ENCODE data around the gene RASGRF2.
"Not testable (repeated sequence)": the region's sequence is repeated elsewhere in the genome, so short reads cannot be mapped to it uniquely, and the experiment has no call there.

Gene RASGRF2

GRCh38 chr5:81023261-81023970, 63.3 kb downstream of the RASGRF2 start:
- DNase-seq = no peak

DNA sequence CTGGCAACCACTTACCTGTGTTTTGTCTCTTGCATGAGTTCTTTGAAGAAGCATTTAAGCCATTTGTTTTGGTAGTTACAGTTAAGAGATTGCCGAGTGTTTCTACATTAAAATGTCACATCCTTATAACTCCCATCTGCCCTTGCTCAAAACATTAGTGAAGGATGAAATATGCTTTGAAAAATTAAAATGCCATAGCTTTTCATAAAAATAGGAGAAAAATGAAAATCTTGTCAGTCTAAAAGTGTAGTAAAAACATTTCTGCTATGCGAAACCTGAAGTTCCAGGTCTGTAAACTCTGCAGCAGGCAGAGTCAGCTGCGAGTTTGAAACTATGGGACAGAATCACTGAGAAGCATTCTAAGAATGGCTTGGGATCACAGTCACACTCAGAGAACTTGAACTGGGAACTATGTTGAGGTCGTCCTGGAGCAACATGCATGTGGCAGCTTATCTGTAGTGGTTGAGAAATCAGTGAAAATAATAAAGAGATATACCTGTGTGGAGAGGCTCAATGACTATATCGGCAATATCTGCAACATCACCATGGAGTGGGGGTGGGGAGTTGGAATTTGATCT, 67.4 kb downstream of the RASGRF2 start:
- no peak for DNase-seq

DNA sequence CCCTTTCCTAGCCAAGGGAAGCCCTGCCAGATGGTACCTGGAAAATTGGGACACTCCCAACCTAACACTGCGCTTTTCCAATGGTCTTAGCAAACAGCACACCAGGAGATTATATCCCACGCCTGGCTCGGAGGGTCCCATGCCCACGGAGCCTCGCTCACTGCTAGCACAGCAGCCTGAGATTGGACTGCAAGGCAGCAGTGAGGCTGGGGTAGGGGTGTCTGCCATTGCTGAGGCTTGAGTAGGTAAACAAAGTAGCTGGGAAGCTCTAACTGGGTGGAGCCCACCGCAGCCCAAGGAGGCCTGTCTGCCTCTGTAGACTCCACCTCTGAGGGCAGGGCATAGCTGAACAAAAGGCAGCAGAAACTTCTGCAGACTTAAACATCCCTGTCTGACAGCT, 68.7 kb downstream of the RASGRF2 start:
- DNase-seq = not testable (repeated sequence)

DNA sequence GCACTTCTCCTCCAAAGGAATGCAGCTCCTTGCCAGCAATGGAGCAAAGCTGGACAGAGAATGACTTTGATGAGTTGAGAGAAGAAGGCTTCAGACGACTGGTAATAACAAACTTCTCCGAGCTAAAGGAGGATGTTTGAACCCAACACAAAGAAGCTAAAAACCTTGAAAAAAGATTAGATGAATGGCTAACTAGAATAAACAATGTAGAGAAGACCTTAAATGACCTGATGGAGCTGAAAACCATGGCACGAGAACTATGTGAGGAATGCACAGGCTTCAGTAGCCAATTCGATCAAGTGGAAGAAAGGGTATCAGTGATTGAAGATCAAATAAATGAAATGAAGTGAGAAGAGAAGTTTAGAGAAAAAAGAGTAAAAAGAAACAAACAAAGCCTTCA, 69.6 kb downstream of the RASGRF2 start:
- DNase-seq = not testable (repeated sequence)

DNA sequence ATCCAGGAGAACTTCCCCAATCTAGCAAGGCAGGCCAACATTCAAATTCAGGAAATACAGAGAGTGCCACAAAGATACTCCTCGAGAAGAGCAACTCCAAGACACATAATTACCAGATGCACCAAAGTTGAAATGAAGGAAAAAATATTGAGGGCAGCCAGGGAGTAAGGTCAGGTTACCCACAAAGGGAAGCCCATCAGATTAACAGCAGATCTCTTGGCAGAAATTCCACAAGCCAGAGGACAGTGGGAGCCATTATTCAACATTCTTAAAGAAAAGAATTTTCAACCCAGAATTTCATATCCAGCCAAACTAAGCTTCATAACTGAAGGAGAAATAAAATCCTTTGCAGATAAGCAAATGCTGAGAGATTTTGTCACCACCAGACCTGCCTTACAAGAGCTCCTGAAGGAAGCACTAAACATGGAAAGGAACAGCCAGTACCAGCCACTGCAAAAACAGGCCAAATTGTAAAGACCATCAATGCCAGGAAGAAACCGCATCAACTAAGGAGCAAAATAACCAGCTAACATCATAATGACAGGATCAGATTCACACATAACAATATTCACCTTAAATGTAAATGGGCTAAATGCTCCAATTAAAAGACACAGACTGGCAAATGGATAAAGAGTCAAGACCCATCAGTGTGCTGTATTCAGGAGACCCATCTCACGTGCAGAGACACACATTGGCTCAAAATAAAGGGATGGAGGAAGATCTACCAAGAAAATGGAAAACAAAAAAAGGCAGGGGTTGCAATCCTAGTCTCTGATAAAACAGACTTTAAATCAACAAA, 70.3 kb downstream of the RASGRF2 start:
- not testable (repeated sequence) for DNase-seq

DNA sequence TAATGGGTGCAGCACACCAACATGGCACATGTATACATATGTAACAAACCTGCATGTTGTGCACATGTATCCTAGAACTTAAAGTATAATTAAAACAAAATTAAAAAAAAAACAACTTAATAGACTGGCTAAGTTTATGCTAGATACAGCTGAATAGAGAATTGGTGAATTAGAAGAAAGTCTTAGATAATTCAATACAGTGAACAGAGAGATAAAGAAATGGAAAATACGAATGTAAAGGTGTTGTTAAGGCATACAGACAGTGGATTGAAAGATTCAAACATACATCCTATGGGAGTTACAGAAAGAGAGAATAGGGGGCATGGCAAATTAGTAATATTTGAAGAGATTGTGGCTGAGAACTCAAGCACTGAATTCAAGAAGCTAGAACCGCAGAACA, 75.4 kb downstream of the RASGRF2 start:
- no peak for DNase-seq

DNA sequence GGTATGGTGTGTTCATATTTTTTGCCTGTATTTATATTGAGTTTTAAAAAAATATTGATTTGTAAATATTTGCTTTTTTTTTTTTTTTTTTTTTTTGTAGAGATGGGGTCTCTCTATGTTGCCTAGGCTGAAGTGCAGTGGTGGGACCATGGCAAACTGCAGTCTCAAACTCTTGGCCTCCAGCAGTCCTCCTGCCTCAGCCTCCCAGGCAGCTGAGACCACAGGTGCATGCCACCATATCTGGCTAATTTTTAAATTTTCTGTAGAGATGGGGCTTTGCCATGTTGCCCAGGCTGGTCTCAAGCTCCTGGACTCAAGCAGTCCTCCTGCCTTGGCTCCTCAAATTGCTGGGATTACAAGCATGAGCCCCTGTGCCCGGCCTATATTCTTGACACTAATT, 78.3 kb downstream of the RASGRF2 start:
- no peak for DNase-seq

- DNase-seq = no peak
These were observed 84.7 kb downstream of the RASGRF2 start for GRCh38 chr5:81044868-81045267.

DNA sequence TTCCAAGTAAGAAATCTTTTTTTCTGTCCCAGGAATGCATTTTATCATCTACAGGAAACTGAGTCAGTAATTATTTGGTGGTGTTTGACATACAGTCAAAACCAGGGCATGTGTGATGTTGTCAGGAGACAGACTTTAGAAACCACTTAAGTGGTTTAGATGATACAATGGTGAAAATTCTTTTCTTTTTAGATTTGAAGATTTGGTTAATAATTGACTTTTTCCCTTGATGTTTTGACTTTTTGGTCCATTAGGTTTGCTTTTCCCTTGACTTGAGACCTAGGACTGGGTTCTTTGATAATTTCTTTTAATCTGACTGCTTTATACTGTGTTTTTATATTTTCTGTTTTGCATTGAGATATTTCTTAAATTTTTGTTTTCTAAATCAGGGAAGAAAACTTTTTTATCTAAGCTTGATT, 85.2 kb downstream of the RASGRF2 start:
- no peak for DNase-seq

DNA sequence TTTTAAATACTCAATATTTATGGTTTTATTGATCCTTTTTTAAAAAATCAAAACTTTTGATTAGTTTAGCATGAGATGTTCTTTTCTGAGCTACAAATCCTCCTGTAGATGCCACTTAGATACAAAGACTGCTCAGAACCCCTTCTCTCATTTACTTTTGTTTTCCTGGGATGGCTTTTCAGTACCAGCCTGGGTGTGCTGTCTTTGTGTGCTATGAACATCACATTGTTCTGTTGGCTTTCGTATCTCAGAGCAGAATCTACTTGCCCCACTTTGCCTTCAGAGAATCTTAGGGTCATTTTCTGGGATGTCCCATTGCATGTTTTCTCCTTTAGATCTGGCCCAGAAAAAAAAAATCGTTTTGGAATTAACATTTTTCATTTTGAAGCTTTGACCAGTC, 85.9 kb downstream of the RASGRF2 start:
- no peak for DNase-seq

DNA sequence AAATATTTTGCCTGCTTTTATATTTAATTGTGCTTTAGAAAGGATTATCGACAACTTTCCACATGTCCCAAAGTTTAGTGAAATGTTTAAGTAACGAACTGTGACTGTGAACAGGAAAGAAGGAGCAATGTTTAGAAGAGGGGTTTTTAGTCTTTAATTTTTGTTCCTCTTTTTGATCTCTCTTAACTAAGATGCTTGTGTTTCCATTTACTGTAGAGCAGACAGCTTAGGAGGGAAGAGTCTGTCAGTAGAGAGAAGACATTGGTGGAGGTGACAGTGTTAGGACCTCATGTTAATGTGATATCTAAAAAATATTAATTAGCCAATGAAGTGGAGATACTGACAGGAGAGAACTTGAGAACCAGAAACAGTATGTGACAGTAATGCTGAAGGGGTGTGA, 92.2 kb downstream of the RASGRF2 start:
- DNase-seq = no peak

DNA sequence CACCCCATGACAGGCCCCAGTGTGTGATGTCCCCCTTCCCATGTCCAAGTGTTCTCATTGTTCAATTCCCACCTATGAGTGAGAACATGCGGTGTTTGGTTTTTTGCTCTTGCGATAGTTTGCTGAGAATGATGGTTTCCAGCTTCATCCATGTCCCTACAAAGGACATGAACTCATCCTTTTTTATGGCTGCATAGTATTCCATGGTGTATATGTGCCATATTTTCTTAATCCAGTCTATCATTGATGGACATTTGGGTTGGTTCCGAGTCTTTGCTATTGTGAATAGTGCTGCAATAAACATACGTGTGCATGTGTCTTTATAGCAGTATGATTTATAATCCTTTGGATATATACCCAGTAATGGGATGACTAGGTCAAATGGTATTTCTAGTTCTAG, 93.1 kb downstream of the RASGRF2 start:
- not testable (repeated sequence) for DNase-seq

- no peak for DNase-seq
These were observed 98.0 kb downstream of the RASGRF2 start for GRCh38 chr5:81058121-81058520.

GRCh38 chr5:81065492-81065891, 105.3 kb downstream of the RASGRF2 start:
- DNase-seq = no peak

GRCh38 chr5:81066102-81066501, 105.9 kb downstream of the RASGRF2 start:
- no peak for DNase-seq

GRCh38 chr5:81067406-81067805, 107.2 kb downstream of the RASGRF2 start:
- no peak for DNase-seq

- no peak for DNase-seq
These were observed 107.9 kb downstream of the RASGRF2 start for GRCh38 chr5:81068063-81068462.

- no peak for DNase-seq
These were observed 108.5 kb downstream of the RASGRF2 start for GRCh38 chr5:81068635-81069034.

- no peak for DNase-seq
These were observed 109.8 kb downstream of the RASGRF2 start for GRCh38 chr5:81069990-81070389.

- no peak for DNase-seq
These were observed 110.5 kb downstream of the RASGRF2 start for GRCh38 chr5:81070571-81071255.

- no peak for DNase-seq
These were observed 114.9 kb downstream of the RASGRF2 start for GRCh38 chr5:81075041-81075440.

DNA sequence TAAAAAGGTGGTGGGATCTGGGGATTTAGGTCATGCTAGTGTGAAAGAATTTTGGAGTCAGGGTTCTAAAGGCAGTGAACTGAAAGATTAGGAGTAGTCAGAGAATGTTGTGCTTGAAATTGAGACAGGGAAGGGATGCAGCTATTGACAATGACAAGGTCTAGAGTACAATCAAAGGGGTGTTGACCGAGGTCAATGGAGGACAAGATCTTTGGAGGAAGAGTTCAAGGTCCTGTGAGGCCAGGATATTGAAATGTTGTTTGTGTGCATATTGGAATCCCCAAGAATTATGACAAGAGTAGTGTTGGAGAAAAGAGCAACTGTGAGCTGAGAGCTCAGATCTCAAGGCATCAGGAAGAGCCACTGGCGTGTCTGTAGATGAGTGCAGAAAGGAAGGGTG, 116.9 kb downstream of the RASGRF2 start:
- DNase-seq = no peak

GRCh38 chr5:81078930-81079329, 118.8 kb downstream of the RASGRF2 start:
- DNase-seq = no peak
